Occipital lobe (tissue), 2 donors: Measurements from ENCODE around the gene GRIN2C. TPM values are rescaled to one million over a fixed set of nuclear protein-coding genes. Genes with fewer than 3 reads are reported as not detected.

Experiments
- DNase-seq: peaks from one replicate; lab custom pipeline; 2025; lab: John Stamatoyannopoulos, UW
- total RNA-seq: library from RNA; depleted of rRNA; stranded (reverse); fragments of >200 nt; gene quantifications from one replicate; pipeline ENCODE4 v1.2.3, GENCODE V29; 2014

Gene GRIN2C
- total RNA-seq, 1 donor from 2014 or later: 0.47 TPM

DNA sequence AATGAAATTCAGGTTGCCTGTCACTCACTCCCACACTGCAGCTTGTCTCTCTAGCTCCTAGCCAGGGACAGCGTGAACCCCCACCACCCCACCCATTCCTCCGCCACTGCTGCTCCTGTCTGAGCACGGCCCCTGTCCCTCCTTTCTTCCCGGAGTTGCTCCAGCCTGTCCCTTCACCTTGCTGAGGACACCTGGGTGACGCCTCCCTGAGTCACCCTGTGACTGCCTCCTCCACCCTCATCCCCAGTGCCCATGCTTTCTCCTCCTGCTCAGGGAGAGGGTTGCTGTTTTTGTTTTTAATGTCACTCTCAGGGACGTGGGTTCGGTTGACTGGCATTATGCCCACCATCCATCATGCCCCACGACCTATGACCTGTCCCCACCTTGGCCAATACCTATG, 57.8 kb downstream of the GRIN2C start:
- DNase-seq: no peak

- DNase-seq: no peak
These were observed 59.2 kb downstream of the GRIN2C start for GRCh38 chr17:74800531-74800930.

DNA sequence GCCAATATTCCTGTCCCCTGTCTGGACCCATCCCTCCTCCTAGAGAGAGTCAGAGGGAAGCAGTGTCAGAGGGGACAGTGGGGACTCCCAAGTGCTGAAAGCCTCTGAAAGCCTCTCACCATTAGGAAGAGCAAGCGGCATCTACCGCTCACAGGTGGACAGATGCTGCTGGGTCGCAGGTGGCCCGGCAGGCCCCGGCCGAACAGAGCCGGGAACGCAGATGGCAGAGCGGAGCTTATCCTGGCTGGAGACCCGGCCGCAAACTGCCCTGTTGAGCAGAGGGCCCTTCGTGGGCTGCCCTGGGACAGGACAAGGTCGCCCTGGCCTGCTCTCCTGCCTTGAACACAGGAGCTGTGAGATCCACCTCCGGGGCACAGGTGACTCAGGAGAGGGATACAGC, 60.6 kb downstream of the GRIN2C start:
- no peak for DNase-seq

GRCh38 chr17:74798239-74798707, 61.4 kb downstream of the GRIN2C start:
- no peak for DNase-seq

GRCh38 chr17:74797824-74798223, 61.9 kb downstream of the GRIN2C start:
- no peak for DNase-seq

DNA sequence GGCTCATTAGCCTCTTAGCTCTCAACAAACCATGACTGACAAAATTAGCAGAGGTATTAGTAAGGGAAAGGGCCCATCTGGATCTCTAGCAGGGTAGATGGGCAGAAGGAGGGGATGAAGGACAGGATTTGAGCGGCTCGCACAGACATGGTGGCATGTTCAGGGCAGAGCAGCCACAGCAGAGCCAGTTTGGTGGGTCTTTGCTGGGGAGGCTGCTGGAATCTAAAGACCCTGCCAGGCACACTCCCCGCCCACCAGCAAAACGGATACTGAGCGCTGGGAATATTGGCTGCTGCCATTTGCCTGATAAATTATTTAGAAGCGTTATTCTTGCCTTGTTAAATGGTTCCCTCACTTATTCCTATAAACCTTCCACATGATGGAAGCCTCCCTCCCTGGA, 62.8 kb downstream of the GRIN2C start:
- no peak for DNase-seq

- DNase-seq: no peak
These were observed 63.5 kb downstream of the GRIN2C start for GRCh38 chr17:74796211-74796610.

DNA sequence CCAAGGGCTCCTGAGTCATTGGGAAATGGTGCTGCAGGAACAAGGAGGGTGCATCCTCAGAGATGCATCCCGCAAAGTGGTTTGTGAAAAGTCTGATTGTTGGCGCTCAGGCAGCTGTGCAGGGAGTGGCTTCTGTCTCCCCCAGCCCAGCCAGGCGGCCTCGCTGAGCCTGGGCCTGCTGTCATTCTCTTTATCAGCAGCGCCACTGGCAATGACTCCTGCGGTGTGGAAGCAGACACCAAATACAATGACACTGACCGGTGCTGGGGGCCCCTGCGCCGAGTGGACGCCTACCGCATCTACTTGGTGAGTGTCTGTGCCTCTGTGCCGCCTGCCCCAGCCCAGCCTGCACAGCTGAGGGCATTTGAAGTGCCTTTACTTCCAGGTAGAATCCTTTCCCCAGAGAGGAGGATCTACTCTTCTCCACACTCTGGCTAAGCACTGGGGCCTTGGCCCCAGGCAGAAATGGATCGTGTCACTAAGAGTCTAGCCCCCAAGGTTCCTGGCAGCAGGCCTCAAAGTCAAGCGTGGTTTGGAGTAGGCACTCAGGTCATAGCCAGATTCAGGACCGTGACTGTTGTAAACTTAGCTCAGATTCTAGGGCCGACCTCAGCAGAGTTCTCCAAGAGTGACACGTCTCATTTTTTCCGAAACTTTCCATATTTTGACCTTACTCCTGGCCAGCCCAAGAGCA, 64.2 kb downstream of the GRIN2C start:
- DNase-seq: no peak

GRCh38 chr17:74792586-74793105, 67.0 kb downstream of the GRIN2C start:
- DNase-seq: no peak

Other genes with a start within 250 kb of the GRIN2C start
- gene CD300E, start 236.1 kb downstream of the GRIN2C start, total RNA-seq: 0.16 TPM
- gene CD300LF, start 147.0 kb downstream of the GRIN2C start, total RNA-seq: 0.16 TPM
- gene RAB37, start 122.6 kb downstream of the GRIN2C start, total RNA-seq: 1.1 TPM
- gene NHERF1, start 111.3 kb downstream of the GRIN2C start, total RNA-seq: 7.0 TPM
- 17.3 TPM for gene NAT9, start 83.5 kb downstream of the GRIN2C start, total RNA-seq
- gene FDXR, start 13.1 kb upstream of the GRIN2C start, total RNA-seq: 3.1 TPM
- 0.16 TPM for gene FADS6, start 33.7 kb upstream of the GRIN2C start, total RNA-seq
- 0.16 TPM for gene USH1G, start 63.4 kb upstream of the GRIN2C start, total RNA-seq
- gene OTOP2, start 64.4 kb upstream of the GRIN2C start, total RNA-seq: not detected
- gene OTOP3, start 76.0 kb upstream of the GRIN2C start, total RNA-seq: not detected
- gene HID1, start 112.9 kb upstream of the GRIN2C start, total RNA-seq: 13.7 TPM
- gene CDR2L, start 127.7 kb upstream of the GRIN2C start, total RNA-seq: 4.5 TPM
- gene MRPL58, start 152.8 kb upstream of the GRIN2C start, total RNA-seq: 8.0 TPM
- 100 TPM for gene ATP5PD, start 187.1 kb upstream of the GRIN2C start, total RNA-seq
- gene KCTD2, start 187.3 kb upstream of the GRIN2C start, total RNA-seq: 30.4 TPM
- 1.4 TPM for gene SLC16A5, start 228.1 kb upstream of the GRIN2C start, total RNA-seq